GOT3 (cell line): Measurements from ENCODE around the gene IFIT2.
"Not testable (repeated sequence)": the region's sequence is repeated elsewhere in the genome, so short reads cannot be mapped to it uniquely, and the experiment has no call there.

Source experiments
- DNase-seq: peaks from one replicate; lab custom pipeline; 2025; ENCODE audit warnings: mixed read lengths; lab: John Stamatoyannopoulos, UW

The IFIT2 gene, protein sequence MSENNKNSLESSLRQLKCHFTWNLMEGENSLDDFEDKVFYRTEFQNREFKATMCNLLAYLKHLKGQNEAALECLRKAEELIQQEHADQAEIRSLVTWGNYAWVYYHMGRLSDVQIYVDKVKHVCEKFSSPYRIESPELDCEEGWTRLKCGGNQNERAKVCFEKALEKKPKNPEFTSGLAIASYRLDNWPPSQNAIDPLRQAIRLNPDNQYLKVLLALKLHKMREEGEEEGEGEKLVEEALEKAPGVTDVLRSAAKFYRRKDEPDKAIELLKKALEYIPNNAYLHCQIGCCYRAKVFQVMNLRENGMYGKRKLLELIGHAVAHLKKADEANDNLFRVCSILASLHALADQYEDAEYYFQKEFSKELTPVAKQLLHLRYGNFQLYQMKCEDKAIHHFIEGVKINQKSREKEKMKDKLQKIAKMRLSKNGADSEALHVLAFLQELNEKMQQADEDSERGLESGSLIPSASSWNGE

DNA sequence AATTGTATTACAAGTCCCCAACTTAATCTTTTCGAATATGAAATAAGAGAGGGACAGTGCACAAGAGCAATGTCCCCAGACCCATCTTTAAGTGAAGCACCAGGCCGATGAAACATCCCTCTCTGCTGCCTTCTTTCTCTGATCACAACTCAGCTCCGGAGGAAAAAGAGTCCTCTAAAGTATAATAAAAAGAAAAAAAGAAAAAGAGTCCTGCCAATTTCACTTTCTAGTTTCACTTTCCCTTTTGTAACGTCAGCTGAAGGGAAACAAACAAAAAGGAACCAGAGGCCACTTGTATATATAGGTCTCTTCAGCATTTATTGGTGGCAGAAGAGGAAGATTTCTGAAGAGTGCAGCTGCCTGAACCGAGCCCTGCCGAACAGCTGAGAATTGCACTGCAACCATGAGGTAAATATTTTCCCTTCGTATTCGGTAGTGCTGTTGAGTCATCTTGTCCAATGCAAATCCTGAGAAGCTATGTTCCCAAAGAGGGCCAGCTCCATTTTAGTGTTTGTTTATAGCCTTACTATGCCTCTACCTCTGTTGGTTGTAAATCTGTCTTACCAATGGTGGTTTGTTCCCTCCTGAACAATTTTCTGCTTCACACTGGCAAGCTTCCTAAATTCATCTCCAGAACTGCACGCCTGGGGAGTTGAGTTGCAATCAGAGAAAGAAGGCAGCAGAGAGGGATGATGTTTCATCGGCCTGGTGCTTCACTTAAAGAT lies at the start of gene IFIT2:
TSS of gene IFIT2 (plus strand) at position 326 of the 725 bp plus-strand sequence. CDS start at position 404, 78 bp downstream.
- DNase-seq: no peak

DNA sequence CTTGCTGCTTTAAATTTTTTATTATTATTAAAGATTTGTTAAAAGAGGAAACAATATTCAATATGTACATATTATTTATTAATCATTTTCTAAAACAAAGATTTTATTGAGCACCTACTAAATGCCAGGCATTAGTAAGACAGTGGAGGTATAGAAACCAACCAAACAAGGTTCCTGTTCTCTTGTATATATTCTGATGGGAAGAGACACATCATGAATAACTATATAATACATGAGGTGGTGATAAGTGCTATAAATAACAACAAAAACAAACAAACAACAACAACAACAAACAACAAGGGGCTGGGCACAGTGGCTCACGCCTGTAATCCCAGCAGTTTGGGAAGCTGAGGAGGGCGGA lies 49.6 kb upstream of the IFIT2 start:
- no peak for DNase-seq

DNA sequence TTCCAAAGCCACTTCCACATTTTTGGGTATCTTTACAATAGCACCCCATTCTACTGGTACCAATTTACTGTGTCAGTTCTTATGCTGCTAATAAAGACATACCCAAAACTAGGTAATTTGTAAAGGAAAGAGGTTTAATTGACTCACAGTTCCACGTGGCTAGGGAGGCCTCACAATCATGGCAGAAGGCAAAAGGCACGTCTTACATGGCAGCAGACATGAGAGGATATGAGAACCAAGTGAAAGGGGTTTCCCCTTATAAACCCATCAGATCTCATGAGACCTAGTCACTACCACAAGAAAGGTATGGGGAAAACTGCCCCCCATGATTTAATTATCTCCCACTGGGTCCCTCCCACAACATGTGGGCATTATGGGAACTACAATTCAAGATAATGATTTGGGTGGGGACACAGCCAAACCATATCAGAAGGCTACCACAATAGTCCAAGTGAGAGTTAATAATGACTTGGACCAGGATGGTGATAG lies 46.7 kb upstream of the IFIT2 start:
- DNase-seq: not testable (repeated sequence)

DNA sequence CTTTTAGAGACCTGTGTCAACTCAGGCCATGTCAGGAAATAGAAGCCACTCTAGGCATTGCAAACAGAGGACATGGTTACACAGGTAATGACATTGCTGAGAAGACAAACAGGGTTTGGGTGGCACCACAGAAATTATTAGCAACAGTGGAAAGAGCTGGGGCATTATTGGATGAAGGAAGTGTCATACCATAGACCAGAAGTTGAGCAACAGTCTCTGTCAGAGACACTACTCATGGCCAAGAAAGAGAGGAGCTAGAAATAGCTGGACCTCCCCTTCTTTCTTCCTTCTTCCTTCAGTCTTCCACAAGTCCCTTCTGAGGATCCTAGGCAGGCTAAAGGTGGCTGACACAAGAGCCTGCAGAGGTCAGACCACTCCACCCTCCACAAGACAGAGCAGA lies 46.1 kb upstream of the IFIT2 start:
- DNase-seq: no peak

DNA sequence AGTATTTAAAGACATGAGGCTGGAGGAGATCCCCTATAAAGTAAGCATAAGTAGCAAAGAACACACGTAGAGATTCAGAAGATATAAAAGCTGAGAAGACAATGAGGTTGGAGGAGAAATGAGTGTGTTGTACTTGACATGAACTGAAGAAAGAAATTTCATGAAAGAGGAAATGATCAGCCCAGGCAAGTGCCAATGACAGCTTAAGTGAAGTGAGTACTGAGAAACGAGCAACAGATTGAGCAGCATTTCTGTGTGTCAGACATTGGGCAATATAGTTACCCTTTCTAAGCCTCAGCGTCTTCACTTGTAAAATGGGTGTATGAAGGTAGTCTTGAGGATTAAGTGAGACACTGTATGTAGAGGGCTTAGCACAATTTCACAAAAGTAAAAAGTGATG lies 45.5 kb upstream of the IFIT2 start:
- DNase-seq: no peak

DNA sequence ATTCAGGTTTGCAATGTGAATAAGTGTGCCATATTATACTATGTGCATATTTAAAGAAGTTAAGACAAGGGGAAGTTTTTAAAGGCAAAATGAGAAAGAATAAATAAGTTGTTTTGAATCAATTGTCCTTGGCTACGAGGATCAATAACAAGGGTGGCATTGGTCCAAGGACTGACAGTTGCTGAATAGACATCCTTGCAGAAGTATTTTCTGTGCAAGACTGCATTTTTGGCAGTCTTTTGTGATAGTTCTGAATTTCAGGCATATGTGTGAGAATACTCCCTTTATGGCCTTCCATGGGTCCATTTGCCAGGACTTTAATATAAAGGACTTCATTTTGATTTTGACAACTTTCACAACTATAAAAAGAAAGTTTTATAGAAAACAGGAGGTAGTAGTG lies 44.9 kb upstream of the IFIT2 start:
- no peak for DNase-seq

DNA sequence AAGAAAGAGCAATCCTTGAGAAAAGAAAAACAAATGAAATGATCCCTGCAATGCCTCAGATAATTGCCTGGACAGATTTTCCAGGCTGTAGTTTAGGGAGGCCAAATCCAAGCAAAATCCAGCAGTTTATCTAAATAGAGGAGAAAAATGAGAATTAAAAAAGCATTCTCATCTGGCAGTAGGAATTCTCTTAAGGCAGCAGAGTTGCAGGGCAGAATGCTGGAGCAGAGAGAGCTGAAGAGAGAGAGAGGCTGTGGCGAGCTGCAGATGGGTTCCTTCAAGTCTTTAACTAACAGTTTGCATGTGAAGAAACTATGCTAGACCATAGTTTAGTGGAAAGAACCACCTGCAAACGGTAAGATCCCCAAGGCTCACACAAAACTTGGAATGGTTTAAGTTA lies 44.3 kb upstream of the IFIT2 start:
- no peak for DNase-seq

DNA sequence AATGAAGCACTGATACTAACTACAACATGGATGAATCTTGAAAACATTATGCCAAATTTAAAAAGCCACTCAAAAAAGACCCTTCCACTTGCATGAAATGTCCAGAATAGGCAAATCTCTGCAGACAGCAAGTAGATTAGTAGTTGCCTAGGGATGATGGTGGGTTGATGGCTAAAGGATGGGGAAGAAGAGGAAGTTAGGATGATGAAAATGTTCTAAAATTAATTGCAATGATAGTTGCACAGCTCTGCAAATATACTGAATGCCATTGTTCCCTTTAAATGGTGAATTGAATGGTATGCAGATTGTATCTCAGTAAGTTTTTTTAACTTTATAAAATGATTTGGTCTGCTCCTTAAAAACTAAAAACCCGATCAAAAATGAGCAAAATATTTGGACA lies 43.0 kb upstream of the IFIT2 start:
- DNase-seq: no peak

DNA sequence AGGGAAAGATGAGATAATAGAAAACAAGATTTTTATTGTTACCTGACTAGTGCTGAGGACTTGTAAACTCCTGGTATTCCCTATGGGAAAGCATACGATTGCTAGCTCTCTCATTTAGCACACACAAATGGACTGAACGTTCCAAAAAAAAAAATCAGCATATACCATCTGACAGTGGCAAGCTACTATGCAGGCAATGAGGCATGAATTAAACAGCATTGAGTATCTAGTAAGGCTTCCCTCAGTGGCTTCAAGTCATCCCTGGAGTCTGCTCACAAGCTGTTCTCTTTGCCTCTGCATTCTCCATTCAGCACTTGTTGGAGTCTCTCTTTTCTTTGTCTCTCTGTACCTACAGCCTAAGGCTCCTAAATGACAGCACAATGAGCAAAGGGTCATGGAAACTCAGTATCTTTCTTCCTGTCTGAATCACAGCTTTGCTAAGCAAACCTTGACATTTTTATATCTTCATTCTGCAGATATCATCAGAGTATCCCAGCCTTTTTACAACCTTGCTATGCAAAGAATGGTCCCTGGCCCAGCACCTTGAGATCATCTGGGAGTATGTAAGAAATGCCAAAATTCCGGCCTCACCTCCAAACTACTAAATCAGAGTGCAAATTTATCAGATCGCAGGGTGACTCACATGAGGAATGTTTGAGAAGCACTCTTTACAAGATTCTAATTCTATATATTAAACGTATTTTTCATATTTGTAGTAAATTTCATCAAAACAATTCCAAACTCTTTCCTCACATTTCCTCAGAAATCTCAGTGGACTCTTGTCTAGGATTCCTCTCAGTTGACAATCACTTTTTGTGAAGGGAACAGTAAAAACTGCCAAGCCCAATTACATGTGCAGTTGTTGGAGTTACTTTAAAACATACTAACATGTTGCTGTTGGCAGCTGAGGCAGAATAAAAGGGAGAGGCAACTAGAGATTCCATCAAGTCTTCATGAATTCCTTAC lies 39.5 kb upstream of the IFIT2 start:
- no peak for DNase-seq

DNA sequence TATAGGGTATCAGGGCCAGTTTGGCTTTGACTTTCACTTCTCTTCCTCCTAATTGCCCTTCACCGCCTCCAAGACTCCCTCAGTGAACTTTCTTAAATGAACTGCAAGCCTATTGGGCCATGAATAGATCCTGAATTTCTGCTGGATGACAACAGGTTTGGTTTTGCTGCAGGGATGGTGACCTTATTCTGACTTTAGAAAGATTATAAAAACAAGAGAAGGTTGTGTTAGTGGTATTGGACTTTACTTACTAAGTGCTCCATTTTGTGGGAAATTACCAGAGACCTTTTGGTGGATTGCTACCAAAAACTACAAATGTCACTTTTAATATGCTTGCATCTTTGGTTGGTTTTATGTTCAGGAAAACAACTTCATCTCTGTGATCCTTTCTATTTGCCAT lies 38.8 kb upstream of the IFIT2 start:
- no peak for DNase-seq

DNA sequence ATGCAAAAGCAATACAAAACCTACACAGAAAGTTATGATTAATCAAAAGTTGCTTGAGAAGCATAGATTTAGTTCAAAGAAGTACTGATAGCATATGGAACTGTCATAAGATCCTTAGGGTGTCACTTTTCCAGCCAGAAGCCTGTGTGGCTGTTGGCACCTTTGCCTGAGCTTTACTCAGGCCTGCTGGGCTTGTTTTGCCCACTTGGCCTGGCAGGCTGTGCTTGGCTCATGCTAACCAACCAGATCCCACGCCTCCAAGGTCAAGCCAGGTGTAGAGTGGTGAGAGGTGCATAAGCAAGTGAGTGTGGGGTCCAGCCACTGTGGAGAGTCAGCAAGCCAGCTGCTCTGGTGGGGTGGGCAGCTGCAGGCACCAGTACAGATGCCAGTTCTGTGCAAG lies 38.3 kb upstream of the IFIT2 start:
- no peak for DNase-seq

DNA sequence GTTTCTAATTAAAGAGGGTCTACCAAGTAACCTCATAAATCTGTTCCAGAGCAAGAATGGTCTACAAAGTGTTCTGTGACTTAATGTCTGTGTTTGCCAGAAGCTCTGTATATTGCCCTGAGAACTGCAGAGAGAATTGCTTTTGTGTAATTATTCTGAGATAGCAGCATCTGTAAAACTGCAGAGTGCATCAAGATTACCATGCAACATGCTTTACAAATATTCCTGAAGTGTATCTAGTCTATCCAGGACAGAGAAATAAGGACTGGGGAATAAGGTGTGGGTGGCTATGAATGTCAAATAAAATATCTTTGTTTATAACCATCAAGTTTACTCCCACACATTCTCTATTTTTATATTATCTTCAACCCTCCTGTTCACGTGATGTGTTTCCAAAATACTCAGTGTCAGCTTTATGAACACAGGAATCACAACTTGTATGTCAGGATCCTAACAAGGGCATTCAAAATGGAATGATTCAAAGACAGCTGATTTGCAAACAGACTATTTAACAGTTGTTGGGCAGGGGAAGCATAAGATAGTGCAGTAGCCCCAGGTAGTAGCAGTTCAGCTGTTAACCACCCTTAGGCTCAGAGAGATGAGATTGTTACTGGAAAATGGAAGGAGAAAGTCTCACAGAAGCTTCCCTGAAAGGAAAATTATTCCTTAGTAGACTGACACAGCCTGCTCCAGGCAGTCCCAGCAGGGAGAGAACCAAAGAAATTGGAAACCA lies 35.0 kb upstream of the IFIT2 start:
- DNase-seq: no peak

DNA sequence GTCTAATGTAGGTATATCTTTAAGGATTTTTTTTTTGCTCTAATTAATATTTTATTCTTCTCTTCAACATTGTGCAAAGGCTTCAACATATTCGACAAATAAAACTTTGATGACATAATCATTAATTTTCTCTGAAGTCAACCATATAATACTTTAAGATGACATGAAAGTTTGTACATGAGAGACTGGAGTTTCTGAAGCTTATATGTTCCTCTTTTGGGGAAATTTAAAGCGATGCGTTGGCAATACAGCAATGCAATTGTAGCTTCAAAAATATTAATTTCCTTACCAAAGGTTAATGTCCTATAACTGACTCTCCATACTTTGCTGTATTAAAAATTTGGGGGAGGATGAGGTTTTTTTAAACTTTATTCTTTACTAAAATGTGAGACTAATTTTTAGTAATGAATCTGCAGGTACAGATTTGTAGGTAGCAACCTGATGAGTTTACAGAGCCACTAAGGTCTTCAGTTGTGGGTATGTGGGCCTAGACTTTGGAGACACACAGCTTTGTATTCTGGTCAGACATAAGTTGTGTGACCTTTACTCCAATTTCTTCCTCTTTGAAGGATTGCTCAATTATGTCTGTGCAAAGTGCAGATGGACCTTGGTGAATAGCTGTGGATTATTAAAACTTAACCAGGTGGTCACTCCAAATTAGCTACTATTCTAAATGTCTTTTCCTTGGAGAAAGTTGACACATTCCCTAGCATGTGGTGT lies 32.3 kb upstream of the IFIT2 start:
- DNase-seq: no peak

DNA sequence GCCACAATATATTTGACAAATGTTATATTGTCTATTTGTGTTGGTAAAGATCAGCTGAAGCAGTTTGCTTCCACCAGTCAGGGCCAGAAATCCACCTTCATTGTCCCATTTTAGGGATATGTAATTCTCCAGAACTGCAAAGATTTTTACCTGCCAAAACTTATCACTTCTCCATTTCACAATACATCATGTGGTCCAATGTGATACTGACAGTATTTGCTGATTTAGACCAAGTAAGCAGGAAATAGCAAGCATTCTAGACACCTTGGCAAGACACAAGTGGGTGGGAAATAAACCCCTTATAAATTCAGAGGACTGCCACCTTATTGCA lies 31.7 kb upstream of the IFIT2 start:
- DNase-seq: no peak

DNA sequence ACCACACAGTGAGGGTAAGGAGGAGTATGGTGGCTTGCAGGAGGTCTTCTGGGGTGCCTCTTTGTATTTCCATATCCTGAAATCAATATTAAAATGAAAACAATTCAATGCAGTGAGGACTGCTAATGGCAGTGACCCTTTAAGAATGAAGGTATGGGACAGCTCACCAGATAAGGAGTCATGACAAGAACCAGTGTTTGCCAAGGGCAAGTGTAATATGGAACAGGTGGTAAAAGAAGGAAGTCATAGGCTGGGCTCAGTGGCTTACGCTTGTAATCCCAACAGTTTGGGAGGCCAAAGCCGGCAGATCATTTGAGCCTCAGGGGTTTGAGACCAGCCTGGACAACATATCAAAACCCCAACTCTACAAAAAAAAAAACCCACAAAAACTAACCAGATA lies 30.3 kb upstream of the IFIT2 start:
- DNase-seq: no peak

DNA sequence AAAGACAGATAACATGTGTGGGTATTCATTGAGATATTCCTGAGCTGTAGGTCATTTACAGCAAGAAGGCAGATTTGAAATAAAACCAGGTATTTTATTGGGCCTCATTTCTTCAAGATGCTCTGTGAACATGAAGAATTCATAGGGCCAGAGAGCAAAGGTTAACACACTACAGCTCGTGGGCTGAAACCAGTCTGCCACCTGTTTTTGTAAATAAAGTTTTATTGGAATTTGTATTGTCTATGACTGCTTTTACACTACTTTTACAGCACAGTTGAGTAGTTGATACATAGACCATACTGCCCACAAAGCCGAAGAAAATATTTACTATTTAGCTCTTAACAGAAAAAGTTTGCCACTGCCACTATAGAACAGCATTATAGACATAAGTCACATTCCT lies 28.2 kb upstream of the IFIT2 start:
- no peak for DNase-seq

DNA sequence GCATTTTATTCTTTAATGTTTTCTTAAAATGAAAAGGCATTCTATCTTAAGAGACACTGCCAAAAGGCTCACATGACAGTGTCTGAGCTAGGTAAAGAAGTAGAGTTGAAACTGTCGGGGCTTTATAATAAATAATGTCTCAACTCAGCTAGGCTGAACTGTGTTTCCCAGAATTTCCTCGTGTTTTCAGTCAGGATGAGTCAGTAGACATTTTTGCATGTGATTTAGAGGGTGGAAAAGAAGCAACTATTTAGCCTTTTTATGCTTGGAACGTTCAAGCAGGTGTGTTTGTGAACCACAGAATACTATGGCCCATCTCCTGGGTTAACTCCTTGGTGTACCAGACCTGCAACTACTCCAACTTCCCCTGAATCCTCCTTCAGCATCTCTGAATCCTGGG lies 26.9 kb upstream of the IFIT2 start:
- no peak for DNase-seq

DNA sequence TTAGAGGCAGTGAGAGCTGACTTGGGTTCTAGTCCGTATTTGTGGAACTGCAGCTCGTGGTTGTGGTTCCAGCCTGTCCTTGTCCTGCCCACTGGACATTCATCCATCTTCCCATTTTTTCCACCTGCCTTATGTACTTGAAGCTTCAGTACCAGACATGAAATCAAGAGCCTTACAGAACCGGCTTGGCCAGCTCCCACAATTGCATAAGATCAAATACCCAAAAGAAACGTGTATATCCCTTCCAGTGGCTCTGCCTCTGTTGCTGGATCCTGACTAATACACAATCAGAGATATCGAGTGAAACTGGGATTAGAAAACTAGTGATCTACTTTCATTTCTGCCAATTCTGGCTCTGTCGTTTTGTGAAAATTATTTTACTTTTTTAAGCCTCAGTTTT lies 26.5 kb upstream of the IFIT2 start:
- DNase-seq: no peak

DNA sequence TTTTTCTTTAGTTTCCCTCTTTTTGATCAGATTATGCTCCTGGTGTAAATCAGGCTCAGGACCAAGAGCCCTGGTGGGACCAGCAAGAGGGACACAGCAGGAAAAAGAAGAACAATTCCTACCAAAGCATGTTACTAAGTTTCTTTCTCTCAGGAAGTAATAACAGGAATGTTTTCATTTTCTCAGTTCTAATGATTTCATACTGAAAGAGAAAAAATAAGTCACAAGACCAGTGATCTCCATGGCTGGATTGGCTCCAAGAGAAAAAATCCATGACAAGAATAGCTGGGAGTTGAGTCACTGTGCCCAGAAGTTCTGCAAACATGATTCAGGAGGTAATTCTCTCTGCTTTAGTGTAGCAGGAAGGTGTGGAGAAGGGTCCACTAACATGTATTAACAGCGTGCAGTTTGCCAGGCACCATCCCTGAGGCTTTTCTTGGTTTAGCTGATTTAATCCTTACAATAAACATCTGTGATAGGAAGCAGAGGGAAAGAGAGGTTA lies 23.8 kb upstream of the IFIT2 start:
- no peak for DNase-seq

DNA sequence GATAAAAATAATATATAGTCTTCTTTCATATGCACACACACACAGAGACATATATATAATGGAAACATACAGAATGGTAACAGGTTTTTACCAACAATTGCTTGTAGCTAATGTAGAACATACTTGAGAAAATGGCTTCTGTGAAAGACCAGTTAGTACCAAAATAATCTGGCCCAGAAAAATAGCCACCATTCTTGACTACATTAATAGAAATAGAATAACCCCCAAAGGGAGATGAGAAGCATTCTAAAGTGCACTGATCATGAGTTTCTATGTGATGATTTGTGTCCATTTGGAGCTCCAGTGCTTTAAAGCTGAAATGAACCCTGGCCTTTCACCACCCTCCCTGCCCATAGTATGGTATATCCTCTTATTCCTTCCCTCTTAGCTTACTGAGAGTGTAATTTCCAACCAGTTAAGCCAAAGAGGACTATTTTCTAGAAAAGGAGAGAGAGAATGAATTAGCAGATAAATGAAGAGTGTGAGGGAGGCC lies 22.9 kb upstream of the IFIT2 start:
- DNase-seq: no peak
